GM18870 (cell line): ENCODE measurements around the gene PHYHD1.

Source experiments
- ATAC-seq: cut with Tn5 transposase; IDR thresholded peaks from one replicate; pipeline ENCODE4 v1.9.1; 2021; ENCODE audit warnings: moderate library complexity; ENCODE audit not compliant: unreplicated experiment

The PHYHD1 gene

GRCh38 chr9:128920381-128921058 is at the start of gene PHYHD1:
PHYHD1 (plus strand) TSS chr9:128920982; CDS start chr9:128922324, 1,342 bp downstream.
- ATAC-seq = no peak

- ATAC-seq = no peak
Observed at GRCh38 chr9:128877852-128878251, 42.9 kb upstream of the PHYHD1 start.

- peak; percentile 73 for ATAC-seq
Observed at GRCh38 chr9:128881884-128882676, 38.7 kb upstream of the PHYHD1 start, which contains the start of the genes KYAT1 and LRRC8A. KYAT1 (minus strand) TSS chr9:128881950; CDS start chr9:128845405, 36,545 bp downstream. LRRC8A (plus strand) TSS chr9:128882133; CDS start chr9:128907165, 25,032 bp downstream.

- peak; percentile 3 for ATAC-seq
Observed at GRCh38 chr9:128882677-128883603, 37.8 kb upstream of the PHYHD1 start.

GRCh38 chr9:128884164-128884563 is 36.6 kb upstream of the PHYHD1 start:
- no peak for ATAC-seq

- ATAC-seq = no peak
Observed at GRCh38 chr9:128885376-128885775, 35.4 kb upstream of the PHYHD1 start.

- ATAC-seq = no peak
Observed at GRCh38 chr9:128885798-128886197, 35.0 kb upstream of the PHYHD1 start.

GRCh38 chr9:128886211-128886891 is 34.4 kb upstream of the PHYHD1 start:
- no peak for ATAC-seq

GRCh38 chr9:128887049-128887448 is 33.7 kb upstream of the PHYHD1 start:
- no peak for ATAC-seq

- ATAC-seq = no peak
Observed at GRCh38 chr9:128887914-128888350, 32.9 kb upstream of the PHYHD1 start.

- no peak for ATAC-seq
Observed at GRCh38 chr9:128891321-128892220, 29.2 kb upstream of the PHYHD1 start.

GRCh38 chr9:128892221-128892921 is 28.4 kb upstream of the PHYHD1 start:
- no peak for ATAC-seq

GRCh38 chr9:128893354-128893753 is 27.4 kb upstream of the PHYHD1 start:
- no peak for ATAC-seq

- no peak for ATAC-seq
Observed at GRCh38 chr9:128894764-128895163, 26.0 kb upstream of the PHYHD1 start.

- no peak for ATAC-seq
Observed at GRCh38 chr9:128895556-128895955, 25.2 kb upstream of the PHYHD1 start.

- no peak for ATAC-seq
Observed at GRCh38 chr9:128898382-128898781, 22.4 kb upstream of the PHYHD1 start.

- ATAC-seq = no peak
Observed at GRCh38 chr9:128898845-128899565, 21.8 kb upstream of the PHYHD1 start.
